Gastroesophageal sphincter (tissue), 4 donors: ENCODE measurements around the gene KNTC1. TPM values are rescaled to one million over a fixed set of nuclear protein-coding genes. Genes with fewer than 3 reads are reported as not detected.

Source experiments
- ATAC-seq: fragments of 150-250 bp; one replicate; pipeline ENCODE4 v1.9.1; 2016; ENCODE audit warnings: mild to moderate bottlenecking, moderate library complexity
- H3K27ac ChIP-seq, 4 donors: fragments of 200-600 bp; sonication (generic) in 3 of 4; 1 replicate in 3 of 4; 2 replicates in 1 of 4; pipeline ENCODE4 v1.5.1; 2016 to 2019
- H3K27me3 ChIP-seq: fragments of 200-600 bp; sonication (generic); one replicate; pipeline ENCODE4 v1.5.1; 2019
- H3K36me3 ChIP-seq, 2 donors: fragments of 200-600 bp; sonication (generic); one replicate each; pipeline ENCODE4 v1.5.1; 2019; ENCODE audit warnings: control low read depth in 1 of 2
- H3K4me1 ChIP-seq, 3 donors: fragments of 200-600 bp; sonication (generic); 1 replicate in 2 of 3; 2 replicates in 1 of 3; pipeline ENCODE4 v1.5.1; 2016 to 2019; ENCODE audit warnings: control low read depth in 2 of 3
- H3K4me3 ChIP-seq, 2 donors: fragments of 200-600 bp; sonication (generic); one replicate each; pipeline ENCODE4 v1.5.1; 2019; ENCODE audit warnings: mild to moderate bottlenecking in 1 of 2, moderate library complexity in 1 of 2
- H3K9me3 ChIP-seq, 3 donors: fragments of 200-600 bp; sonication (generic); one replicate each; pipeline ENCODE4 v1.5.1; 2017 to 2019; ENCODE audit warnings: control low read depth in 2 of 3
- CTCF ChIP-seq, 4 experiments: fragments of 200-600 bp in 2 of 4; fragments of 450-650 bp in 2 of 4; sonication (generic) in 1 of 4; IDR thresholded peaks; one replicate each; pipeline ENCODE4 v1.5.1; 2017 to 2019; ENCODE audit warnings: antibody characterized with exemption in 4 of 4, mild to moderate bottlenecking in 2 of 4, moderate library complexity in 2 of 4
- EP300 ChIP-seq: sonication (generic); formaldehyde crosslinking; IDR thresholded peaks from one replicate; pipeline ENCODE4 v1.6.1; 2017; ENCODE audit warnings: antibody characterized with exemption, mild to moderate bottlenecking
- POLR2A ChIP-seq, 2 donors: fragments of 450-650 bp; IDR thresholded peaks; one replicate each; pipeline ENCODE4 v1.6.1; 2017; ENCODE audit warnings: antibody characterized with exemption in 2 of 2, mild to moderate bottlenecking in 2 of 2, moderate library complexity in 1 of 2
- POLR2AphosphoS5 ChIP-seq: sonication (generic); formaldehyde crosslinking; IDR thresholded peaks from one replicate; pipeline ENCODE4 v1.6.1; 2017; ENCODE audit warnings: antibody characterized with exemption
- WGBS, 2 donors: methylation state at CpG; one replicate each; pipeline ENCODE4 v1.1.5; 2018; ENCODE audit warnings: low coverage in 1 of 2; 5-methylcytosine and 5-hydroxymethylcytosine counted together
- total RNA-seq, 4 donors: library from RNA; depleted of rRNA; stranded (reverse); fragments of >200 nt; gene quantifications; one replicate each; pipeline ENCODE4 v1.1.0, GENCODE V29; 2016

KNTC1 gene
- total RNA-seq, 4 donors from 2014 or later, result 3.5 to 15.9 (median 10.4) TPM

- H3K4me3 ChIP-seq, result no peak overlapping the region
- TF ChIP-seq POLR2AphosphoS5 (no peak), EP300 (no peak)
- H3K27me3 ChIP-seq, result no peaks in the 10 kb centered on the region
- no peak for ATAC-seq
- H3K36me3 ChIP-seq, result peaks cover 0 to 24% of the 10 kb centered on the region in 2 donors
- no peaks in the 10 kb centered on the region for H3K9me3 ChIP-seq
- no peak overlapping the region for H3K27ac ChIP-seq
- WGBS, 2 donors, result 49 to 74% methylated on average over 3 to 5 of the region's 5 CpGs
- peaks cover 0 to 29% (median 4%) of the 10 kb centered on the region in 3 donors for H3K4me1 ChIP-seq
Measured at GRCh38 chr12:122610207-122610606, 83.2 kb downstream of the KNTC1 start.

GRCh38 chr12:122610911-122611310 is 83.9 kb downstream of the KNTC1 start:
- no peaks in the 10 kb centered on the region for H3K27me3 ChIP-seq
- WGBS, 2 donors, result 82 to 92% methylated on average over 2 of the region's 2 CpGs
- ATAC-seq, result no peak
- peaks cover 0 to 17% of the 10 kb centered on the region in 2 donors for H3K36me3 ChIP-seq
- H3K9me3 ChIP-seq, result no peaks in the 10 kb centered on the region
- TF ChIP-seq POLR2A (IDR thresholded peaks at IDR 0.05), result no peak
- TF ChIP-seq POLR2AphosphoS5, result no peak
- TF ChIP-seq EP300, result no peak
- no peak for TF ChIP-seq CTCF (IDR thresholded peaks at IDR 0.05)
- H3K27ac ChIP-seq, result no peak overlapping the region
- H3K4me3 ChIP-seq, result no peak overlapping the region
- H3K4me1 ChIP-seq, result peaks cover 0 to 35% (median 4%) of the 10 kb centered on the region in 3 donors

GRCh38 chr12:122614839-122615238 is 87.8 kb downstream of the KNTC1 start:
- H3K4me1 ChIP-seq, result peaks cover 0 to 35% (median 4%) of the 10 kb centered on the region in 3 donors
- H3K36me3 ChIP-seq, result peaks cover 0 to 28% of the 10 kb centered on the region in 2 donors
- 50 to 67% methylated on average over 1 of the region's 1 CpG for WGBS, 2 donors
- H3K27ac ChIP-seq, result peak overlapping the region; percentile 53 to 86 (median 76)
- no peak for ATAC-seq
- TF ChIP-seq POLR2AphosphoS5 (peak; percentile 47), CTCF (IDR thresholded peaks at IDR 0.05) (no peak)
- no peaks in the 10 kb centered on the region for H3K9me3 ChIP-seq
- no peak overlapping the region for H3K4me3 ChIP-seq
- no peaks in the 10 kb centered on the region for H3K27me3 ChIP-seq

GRCh38 chr12:122615780-122616179 is 88.7 kb downstream of the KNTC1 start:
- WGBS, 2 donors, result 61 to 67% methylated on average over 4 of the region's 4 CpGs
- peaks cover 0 to 37% of the 10 kb centered on the region in 2 donors for H3K36me3 ChIP-seq
- no peak overlapping the region for H3K4me3 ChIP-seq
- no peaks in the 10 kb centered on the region for H3K9me3 ChIP-seq
- no peaks in the 10 kb centered on the region for H3K27me3 ChIP-seq
- H3K27ac ChIP-seq, result peak overlapping the region in 2 of 4 donors; percentile 71 to 82
- ATAC-seq, result no peak
- no peak for TF ChIP-seq POLR2A (IDR thresholded peaks at IDR 0.05)
- no peak for TF ChIP-seq EP300
- no peak for TF ChIP-seq CTCF (IDR thresholded peaks at IDR 0.05)
- TF ChIP-seq POLR2AphosphoS5, result no peak
- H3K4me1 ChIP-seq, result peaks cover 0 to 35% (median 4%) of the 10 kb centered on the region in 3 donors

- Histone ChIP-seq H3K4me3 (no peak overlapping the region), H3K4me1 (no peaks in the 10 kb centered on the region), H3K36me3 (peaks cover 0 to 10% of the 10 kb centered on the region in 2 donors), H3K9me3 (no peaks in the 10 kb centered on the region), H3K27ac (no peak overlapping the region), H3K27me3 (no peaks in the 10 kb centered on the region)
- no peak for ATAC-seq
- TF ChIP-seq CTCF (IDR thresholded peaks at IDR 0.05), result no peak
- no peak for TF ChIP-seq POLR2AphosphoS5
- TF ChIP-seq EP300, result no peak
- no peak for TF ChIP-seq POLR2A (IDR thresholded peaks at IDR 0.05)
- WGBS, 2 donors, result 80 to 92% methylated on average over 4 to 5 of the region's 5 CpGs
Measured at GRCh38 chr12:122635471-122635870, 108.4 kb downstream of the KNTC1 start.
